GM18951 (cell line): ENCODE measurements around the gene ADRM1.

Source experiments
- POLR2A ChIP-seq: IDR thresholded peaks from 4 replicates; pipeline ENCODE4 v1.6.1; 2011; ENCODE audit warnings: mild to moderate bottlenecking; ENCODE audit not compliant: insufficient read length, insufficient read depth; ENCODE audit errors: extremely low read depth
- in situ Hi-C: fragments of 300-500 bp; cut with MboI; formaldehyde crosslinking; loops from one replicate; pipeline ENCODE4 v1.12.0; 2022; ENCODE audit warnings: low sequenced_read_pairs, mixed read lengths, inconsistent platforms; ENCODE audit not compliant: unreplicated experiment

The ADRM1 gene

DNA sequence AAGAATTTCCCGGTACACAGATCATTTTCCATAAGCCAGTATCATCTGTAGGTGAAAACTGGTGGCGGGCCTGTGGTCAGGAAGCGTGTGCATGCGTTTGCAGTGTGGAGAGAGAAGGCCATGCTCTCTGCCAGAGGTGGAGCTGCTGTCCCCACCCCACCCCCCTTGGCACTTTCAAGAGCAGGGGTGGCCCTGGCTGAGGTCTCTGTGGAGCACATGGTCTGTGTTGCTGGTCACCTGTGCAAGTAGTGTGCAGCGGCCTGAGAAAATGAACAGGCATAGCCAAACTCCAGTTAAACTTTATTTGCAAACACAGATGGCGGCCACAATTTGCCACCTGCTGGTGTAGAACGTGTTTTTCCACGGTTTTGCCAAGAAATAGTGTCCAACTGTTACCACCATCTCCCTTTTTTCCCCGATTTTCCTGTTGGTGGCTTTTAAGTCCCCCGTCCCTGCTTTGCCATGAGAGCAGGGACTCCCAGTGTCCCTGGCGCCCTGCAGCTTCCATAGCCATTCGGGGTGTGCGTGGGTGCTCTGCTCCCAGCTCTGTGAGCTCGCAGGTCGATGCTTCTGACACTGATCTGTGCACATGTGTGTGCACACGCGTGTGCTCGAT, 2.5 kb downstream of the ADRM1 start:
- in situ Hi-C loops = loop anchor here (10.0 kb wide), 1 partner anchor 80 kb away; the partner anchor contains the start of gene RPS21
- no peak for TF ChIP-seq POLR2A

DNA sequence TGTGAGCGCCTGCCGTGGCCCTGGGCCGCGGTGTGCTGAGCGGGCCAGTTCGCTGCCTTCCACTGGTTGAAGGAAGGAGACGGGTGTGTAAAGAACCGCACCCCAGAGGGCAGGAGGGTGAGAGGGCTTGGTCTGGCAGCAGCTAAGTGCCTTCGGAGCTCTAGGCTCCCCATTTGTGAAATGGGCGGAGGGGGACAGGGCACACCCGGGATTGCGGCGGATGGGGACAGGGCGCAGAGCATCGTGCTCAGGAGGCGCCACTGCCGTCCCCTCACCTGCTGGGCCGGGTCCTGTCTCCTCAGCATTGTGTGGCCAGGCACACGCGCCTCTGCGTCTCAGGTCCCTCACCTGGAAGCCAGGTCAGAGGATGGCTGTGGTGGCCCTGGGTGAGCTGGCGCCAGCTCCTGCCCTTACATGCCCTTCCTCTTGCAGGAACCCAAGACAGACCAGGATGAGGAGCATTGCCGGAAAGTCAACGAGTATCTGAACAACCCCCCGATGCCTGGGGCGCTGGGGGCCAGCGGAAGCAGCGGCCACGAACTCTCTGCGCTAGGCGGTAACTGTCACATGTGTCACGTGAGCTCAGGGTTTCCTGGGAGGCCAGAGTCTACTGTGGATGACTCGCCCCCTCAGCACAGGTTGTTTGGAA, 3.1 kb downstream of the ADRM1 start:
- in situ Hi-C loops = loop anchor here (10.0 kb wide), 1 partner anchor 79 kb away; the partner anchor contains the start of gene RPS21
- TF ChIP-seq POLR2A = no peak

DNA sequence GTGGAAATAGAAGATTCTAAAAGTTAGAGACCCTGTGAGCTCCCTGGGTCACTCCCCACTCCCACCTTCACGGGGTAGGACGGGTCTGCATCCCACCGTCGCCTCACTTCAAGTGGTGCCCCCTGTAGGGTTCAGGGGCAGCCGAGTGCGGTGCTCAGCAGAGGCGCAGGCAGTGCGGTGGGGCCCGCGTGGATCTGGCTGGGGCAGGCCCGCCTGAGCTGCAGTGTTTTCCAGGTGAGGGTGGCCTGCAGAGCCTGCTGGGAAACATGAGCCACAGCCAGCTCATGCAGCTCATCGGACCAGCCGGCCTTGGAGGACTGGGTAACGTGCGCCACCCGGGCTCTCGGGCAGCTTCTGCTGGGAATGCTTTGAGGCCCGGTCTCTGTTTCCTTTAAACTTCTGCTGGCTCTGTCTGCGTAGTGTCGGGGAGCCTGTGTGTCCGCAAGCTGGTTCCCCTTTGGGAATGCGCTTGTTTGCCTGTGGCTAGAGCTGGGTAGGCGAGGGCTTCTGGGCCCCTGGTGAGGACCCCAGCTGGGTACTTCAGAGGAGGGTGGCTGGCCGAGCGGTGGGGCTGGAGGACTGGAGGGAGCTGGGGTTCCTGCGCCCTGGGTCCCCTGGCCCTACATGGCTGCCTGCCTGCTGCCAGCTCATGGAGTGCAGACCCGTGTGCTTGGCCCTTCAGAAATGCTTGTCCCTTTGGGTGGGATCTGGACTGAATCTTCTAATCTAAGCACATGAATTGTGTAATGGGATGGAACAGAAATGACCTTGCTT, 3.8 kb downstream of the ADRM1 start:
- no peak for TF ChIP-seq POLR2A
- in situ Hi-C loops = loop anchor here (10.0 kb wide), 1 partner anchor 78 kb away; the partner anchor contains the start of gene RPS21

DNA sequence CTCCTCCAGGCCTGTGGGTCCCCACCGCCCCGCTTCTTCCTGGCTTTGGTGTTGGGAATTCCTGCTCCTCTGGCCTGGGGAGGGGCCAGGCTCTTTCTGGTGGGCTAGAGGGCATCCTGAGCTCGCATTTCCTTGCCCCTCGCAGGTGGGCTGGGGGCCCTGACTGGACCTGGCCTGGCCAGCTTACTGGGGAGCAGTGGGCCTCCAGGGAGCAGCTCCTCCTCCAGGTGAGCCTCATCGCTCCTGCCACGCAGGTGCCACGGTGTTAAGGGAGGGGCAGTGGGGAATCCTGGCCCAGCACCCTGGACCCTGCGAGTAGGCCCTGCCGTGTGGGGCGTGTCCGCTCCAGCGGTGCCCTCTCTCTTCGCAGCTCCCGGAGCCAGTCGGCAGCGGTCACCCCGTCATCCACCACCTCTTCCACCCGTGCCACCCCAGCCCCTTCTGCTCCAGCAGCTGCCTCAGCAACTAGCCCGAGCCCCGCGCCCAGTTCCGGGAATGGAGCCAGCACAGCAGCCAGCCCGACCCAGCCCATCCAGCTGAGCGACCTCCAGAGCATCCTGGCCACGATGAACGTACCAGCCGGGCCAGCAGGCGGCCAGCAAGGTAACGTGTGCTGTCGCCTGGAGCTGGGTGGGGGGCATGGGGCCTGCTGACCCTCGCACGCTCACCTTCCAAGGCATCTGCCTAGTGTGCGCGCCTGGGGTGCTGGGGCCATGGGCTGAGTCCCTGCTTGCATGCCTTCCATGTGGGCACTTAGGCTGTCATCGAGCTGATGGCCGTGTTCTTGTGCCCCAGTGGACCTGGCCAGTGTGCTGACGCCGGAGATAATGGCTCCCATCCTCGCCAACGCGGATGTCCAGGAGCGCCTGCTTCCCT, 4.7 kb downstream of the ADRM1 start:
- no peak for TF ChIP-seq POLR2A
- in situ Hi-C loops = loop anchor here (10.0 kb wide), 1 partner anchor 77 kb away; the partner anchor contains the start of gene RPS21

DNA sequence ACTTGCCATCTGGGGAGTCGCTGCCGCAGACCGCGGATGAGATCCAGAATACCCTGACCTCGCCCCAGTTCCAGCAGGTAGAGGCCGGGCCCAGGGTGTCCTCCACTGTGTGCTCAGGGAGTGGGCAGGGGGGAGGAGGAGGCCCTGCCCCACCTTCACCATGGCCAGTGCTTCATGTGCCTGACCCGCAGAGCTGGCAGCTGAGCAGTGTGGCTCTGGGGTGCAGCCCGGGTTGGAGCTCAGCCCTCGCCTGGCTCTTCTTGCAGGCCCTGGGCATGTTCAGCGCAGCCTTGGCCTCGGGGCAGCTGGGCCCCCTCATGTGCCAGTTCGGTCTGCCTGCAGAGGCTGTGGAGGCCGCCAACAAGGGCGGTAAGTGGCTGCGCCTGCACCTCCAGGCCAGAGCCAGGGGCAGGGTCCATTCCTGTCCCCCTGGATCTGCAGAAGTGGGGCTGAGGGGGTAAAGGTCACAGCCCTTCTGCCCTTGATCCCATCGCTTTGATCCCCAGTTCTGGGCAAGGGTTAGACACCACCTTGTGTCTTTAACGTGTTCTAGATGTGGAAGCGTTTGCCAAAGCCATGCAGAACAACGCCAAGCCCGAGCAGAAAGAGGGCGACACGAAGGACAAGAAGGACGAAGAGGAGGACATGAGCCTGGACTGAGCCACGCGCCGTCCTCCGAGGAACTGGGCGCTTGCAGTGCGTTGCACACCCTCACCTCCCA, 5.5 kb downstream of the ADRM1 start:
- in situ Hi-C loops = loop anchor here (10.0 kb wide), 1 partner anchor 77 kb away; the partner anchor contains the start of gene RPS21
- no peak for TF ChIP-seq POLR2A

DNA sequence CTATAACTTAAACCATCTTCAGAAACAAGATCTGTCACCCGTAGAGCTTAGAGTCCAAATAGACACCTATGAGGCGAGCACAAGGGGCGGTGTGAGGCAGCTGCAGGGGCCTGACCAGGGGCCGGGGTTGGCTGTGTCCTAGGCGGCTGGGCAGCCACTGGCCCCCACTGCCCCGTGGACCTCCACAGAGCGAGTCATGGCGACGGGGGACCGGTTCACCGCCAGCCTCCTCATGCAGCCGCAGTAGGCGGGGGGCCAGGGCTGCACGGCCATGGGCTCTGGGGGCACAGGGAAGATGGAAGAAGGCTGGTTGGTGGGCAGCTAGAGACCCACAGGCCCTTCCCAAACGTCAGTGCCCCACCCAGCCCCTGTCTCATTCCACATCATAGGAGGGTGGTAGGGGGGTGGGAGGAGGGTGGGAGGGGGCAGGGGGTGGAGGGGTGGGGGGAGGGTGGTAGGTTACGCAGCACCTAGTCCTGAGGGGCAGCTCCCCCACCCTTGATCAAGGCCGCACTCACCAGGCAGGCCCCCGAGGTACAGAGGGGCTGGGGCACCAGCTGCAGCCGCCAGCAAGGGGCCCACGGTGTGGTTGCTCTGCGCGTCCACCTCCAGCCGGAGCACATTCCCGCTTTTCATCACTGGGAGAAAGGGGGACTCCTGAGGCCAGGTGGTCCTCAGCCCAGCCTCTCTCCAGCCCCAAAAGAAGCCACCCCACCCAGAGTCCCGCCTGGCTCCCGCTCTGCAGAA, 6.6 kb downstream of the ADRM1 start:
- TF ChIP-seq POLR2A = no peak
- in situ Hi-C loops = loop anchor here (10.0 kb wide), 1 partner anchor 75 kb away; the partner anchor contains the start of gene RPS21

DNA sequence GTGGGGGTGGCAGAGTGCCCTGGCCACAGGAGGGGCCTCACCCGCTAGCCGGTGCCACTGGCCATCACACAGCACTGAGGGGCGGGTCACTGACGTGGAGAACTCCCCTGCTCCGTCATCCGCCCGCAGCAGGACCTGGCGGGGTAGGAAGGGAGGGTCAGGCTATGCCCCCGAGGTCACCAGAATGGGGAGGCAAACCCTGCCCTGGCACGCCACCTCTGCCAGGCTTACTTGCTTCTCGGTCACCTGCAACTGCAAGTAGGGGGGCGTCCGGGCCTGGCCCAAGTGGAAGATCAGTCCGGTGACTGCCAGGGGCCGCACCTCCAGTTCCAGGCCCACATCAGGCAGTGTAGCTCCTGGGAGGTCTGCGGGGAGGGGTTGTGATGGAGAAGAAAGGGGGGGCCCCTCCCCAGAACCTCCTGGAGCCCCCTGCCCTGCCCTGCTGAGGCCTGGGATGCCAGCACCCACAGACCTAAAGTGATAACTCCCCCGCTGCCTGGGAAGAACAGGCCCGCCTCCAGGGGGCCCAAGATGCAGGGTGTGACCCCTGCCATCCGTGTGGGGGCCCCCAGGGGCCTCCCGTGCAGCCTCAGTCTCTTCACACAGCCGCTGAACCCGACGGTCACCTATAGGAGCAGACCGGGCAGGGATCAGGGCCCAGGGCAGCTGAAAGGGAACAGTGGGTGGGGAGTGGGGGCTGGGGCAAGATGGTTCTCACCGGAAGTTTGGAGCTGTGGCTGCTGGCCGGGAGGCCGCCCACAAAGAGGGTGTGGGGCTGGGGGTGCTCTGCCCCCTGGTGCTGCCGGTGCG, 7.4 kb downstream of the ADRM1 start:
- no peak for TF ChIP-seq POLR2A
- in situ Hi-C loops = loop anchor here (10.0 kb wide), 1 partner anchor 75 kb away; the partner anchor contains the start of gene RPS21

DNA sequence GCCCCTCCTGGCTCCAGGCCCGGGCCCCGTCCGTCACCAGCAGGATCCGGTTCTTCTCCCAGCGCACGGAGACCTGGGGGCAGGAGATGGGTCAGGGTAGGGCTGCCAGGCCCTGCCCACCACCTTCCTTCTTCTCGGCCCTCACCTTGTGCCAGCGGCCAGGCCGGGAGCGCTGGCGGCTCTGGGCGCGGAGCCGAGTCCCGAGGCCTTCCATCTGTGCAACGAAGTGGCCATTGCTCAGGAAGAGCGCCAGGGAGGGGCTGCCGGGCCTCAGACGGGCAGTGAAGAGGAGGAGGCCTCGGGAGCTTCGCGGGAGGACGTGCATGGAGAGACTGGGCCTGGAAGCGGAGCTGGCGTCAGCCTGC, 7.9 kb downstream of the ADRM1 start:
- no peak for TF ChIP-seq POLR2A
- in situ Hi-C loops = no loop called here

DNA sequence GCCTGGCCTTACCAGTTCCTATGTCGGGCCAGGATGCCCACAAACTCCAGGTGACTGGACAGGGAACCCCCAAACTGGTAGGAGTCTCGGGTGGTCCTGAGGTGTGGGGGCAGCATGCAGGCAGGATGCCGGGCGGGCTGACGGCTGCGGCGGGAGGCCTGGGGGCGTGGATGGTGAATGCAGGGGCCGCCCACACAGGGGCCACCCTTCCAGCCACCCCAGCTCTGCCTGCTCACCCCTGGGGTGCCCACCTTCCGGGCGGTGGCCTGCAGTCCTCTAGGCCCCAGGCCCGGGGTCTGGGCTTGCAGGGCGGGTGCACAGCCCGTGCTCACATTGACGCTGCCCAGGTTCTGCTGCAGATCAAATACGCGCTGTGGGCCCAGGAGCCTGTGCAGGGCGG, 8.4 kb downstream of the ADRM1 start:
- in situ Hi-C loops = no loop called here
- no peak for TF ChIP-seq POLR2A

DNA sequence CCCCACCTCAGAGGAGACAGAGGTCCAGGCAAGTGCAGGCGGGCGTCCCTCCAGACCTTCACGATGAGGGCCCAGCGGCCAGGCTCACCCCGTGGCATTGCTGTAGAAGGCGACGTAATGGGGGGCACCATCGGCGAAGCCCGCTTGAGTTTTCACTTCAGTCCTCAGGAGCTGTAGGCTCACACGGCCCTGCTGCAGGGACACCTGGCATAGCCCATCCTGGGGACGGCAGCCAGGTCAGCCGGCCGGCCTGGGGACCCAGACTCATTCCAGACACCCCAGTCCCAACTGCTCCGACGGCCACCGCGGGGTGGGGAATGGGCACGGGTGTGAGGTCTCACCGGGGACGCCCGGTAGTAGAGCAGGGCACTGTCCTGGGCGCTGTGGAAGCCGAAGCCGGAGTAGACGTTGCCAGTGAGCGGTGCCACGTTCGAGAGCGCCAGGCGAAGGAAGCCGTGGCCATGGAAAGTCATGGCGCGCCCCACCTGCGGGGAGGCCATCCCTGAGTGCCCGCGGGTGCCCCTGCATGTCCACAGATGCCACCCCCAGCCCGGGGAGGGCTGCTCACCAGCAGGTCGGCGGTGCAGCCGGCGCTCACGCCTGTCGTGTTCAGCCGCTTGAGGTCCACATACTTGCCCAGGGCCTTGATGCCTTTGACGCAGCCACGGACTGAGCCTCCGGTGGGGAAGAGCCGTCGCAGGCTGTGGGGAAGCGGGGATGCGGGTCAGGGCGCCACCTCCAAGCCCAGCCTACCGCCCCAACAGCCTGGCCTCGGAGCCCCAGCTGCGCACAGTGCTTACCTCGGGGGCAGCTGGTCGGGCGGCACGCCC, 9.2 kb downstream of the ADRM1 start:
- in situ Hi-C loops = no loop called here
- no peak for TF ChIP-seq POLR2A
